ENCODE results near the gene G6PC2.

Gene G6PC2

GRCh38 chr2:168949324-168949723 lies 48.2 kb downstream of the G6PC2 start:
- DNase-seq, result no peak

- DNase-seq, result no peak
These were observed 50.8 kb downstream of the G6PC2 start for GRCh38 chr2:168951871-168952270.

DNA sequence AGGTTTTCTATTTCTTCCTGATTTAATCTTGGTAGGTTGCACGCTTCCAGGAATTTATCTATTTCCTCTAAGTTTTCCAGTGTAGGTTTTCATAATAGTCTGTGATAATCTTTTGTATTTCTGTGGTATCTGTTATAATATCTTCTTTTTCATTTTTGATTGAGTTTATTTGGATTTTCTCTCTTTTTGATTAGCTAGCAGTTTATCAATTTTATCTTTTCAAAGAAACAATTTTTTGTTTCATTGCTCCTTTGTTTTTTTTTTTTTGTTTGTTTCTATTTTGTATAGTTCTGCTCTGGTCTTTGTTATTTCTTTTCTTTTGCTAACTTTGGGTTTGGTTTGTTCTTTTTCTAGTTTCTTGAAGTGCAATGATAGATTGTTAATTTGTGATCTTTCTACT lies 51.3 kb downstream of the G6PC2 start:
- no peak for DNase-seq

DNA sequence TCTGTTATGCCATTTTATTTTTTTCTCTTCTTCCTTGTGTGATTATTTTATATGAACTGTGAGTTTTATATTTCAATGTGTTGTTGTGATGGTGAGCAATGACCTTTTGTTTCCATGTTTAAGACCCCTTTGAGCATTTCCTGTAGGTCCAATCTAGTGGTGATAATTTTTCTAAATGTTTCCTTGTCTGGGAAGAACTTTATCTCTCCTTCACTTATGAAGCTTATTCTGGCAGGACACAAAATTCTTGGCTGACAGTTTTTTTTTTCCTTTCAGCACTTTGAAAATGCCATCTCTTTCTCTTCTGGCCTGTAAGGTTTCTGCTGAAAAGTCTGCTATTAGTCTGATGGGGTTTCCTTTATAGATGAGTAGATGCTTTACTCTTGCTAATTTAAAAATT lies 53.2 kb downstream of the G6PC2 start:
- no peak for DNase-seq

DNA sequence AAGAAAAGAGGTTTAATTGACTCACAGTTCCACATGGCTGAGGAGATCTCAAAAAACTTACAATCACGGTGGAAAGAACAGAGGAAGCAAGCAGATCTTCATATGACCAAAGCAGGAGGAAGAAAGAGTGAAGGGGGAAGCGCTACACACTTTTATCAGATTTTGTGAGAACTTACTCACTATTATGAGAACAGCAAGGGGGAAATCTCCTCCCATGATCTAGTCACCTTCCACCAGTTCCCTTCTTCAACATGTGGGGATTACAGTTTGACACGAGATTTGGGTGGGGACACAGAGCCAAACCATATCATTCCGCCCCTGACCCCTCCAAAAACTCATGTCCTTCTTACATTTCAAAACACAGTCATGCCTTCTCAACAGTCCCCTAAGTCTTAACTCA lies 54.2 kb downstream of the G6PC2 start:
- no peak for DNase-seq

- DNase-seq, result no peak
These were observed 55.3 kb downstream of the G6PC2 start for GRCh38 chr2:168956392-168956791.

Measured in NCI-H1694 (cell line).